NCI-H2029 (cell line): ENCODE measurements around the gene MEGF11.

Experiments used
- DNase-seq: peaks from one replicate; lab custom pipeline; 2025; lab: John Stamatoyannopoulos, UW

MEGF11 gene

GRCh38 chr15:65970937-65971740 is 282.4 kb downstream of the MEGF11 start:
- no peak for DNase-seq

DNA sequence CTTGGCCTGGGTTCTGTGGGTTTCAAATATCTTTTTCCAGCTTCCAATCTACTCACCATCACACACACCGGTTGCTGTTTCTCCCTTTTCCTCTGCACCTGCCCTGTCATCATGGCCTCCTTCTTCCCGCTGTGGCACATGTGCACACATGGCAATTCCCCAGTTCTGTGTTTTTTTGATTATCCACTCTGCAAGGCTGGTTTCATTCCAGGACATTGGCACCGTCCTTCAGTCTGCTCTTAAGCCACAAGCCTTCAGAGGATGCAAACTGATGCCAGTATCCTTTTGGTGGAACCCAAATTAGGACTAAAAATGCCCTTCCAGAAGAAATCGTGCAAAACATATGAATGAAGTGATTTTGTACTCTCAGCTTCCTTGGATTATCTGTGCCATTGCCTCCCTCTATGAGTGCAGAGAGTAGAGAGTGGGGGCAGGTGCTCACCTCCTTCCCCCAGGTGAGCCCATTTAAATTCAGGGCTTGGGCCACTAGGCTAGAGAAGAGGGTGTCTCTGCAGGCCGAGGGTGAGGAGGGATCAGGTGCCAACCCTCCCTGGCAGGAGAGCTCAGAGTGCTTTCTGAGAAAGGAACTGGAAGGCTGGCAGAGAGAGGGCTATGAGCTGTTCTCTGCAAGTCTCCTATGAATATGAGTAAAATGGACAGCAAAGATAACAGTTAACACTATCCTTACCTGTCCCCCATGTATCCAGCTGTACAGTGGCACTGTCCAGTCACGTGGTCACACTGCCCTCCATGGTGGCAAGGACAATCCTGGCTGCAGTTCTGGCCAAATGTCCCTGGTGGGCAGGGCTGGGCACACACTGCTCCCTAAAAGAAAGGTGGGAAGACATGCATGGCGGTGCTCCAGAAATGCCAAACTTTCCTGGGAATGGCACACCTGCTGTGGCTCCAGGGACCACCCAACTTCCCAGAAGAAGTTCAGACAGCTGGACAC is 283.4 kb downstream of the MEGF11 start:
- DNase-seq = no peak

DNA sequence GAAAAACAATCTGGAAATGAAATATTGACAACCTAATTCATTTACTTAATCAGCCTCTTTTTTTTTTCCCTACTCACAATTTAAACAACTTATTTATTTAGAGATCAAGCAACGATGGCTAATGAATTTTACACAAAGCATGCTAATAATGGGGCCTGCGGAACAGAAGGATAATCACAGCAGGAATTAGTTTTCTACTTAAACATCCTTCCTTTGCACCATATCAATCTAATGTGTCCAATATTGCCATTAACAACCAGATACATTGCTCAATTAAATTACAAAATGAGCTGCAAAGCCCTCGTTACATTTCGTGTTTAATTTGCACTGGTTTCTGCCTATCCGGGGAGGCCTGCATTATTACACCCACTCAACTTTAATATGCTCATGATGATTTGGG is 285.0 kb downstream of the MEGF11 start:
- DNase-seq = no peak

GRCh38 chr15:65964792-65965433 is 288.6 kb downstream of the MEGF11 start:
- DNase-seq = no peak

- DNase-seq = no peak
These were observed 289.6 kb downstream of the MEGF11 start for GRCh38 chr15:65963911-65964482.

DNA sequence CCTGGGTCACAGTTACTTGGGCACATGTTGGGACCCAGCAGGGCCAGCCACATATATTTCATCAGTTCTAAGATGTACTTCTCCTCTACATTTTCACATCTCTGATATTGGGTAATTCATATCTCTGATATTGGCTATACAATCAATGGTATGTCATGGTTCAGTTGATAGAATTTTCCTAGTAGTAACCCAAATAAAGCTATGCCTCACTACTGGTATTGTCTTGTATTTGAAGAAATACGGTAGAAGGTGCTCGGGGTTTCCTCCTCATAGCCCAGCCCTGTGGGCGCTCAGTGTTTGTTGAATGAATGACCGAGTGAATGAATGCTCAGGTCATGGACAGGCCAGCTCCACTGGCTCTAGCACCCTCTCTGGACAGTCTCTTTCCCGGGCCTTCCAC is 290.2 kb downstream of the MEGF11 start:
- DNase-seq = no peak

DNA sequence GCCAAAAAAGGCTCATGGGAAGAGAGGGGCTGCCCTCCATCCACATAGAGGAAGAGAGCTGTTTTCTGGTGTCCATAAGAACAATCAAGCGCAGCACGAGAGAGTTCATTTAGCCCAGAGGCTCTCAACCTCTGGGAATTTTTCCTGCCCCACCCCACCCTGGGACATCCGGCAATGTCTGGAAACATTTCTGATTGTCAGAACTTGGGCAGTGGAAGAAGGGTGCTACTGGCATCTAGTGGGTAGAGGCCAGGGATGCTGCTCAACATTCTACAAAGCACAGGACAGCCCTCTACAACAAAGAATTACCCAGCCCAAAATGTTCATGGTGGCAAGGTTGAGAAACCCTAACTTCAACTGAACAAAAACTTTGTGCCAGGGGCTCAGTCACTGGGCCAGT is 291.4 kb downstream of the MEGF11 start:
- DNase-seq = no peak

DNA sequence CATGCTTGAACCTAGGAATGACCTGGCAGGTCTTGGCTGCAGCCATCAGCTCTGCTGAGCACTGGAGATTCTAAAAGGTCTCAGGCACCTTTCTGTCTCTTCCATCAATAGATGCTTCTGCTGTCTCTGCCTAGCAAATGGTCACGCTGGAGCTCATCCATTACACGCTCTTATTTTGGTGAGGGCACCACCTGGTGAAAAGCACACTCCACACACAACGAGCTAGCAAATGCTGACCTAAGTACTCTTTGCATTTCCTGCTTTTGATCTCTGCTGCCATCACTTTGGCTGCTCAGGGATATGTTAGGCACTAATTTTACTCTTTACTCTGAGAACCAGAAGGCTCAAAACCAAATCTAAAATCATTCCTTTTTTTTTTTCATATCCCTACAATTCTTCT is 293.0 kb downstream of the MEGF11 start:
- no peak for DNase-seq

- DNase-seq = no peak
These were observed 294.7 kb downstream of the MEGF11 start for GRCh38 chr15:65958835-65959234.

DNA sequence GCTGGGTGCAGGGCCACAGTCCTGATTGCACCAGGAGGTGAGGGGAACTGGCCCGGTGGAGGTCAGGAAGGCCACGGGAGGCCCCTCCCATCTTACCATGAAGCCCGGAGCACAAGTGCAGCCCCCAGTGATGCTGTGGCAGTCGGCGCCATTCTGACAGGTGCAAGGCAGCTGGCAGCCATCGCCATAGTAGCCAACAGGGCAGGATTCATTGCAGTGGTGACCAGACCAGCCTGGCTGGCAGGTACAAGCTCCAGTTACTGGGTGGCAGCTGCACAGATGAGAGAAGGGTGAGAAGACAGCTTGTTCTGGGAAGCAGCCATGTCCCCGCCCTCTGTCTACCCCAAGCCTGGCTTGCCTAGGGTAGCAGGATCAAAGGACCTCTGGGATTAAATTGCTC is 296.1 kb downstream of the MEGF11 start:
- DNase-seq = peak; percentile 60

DNA sequence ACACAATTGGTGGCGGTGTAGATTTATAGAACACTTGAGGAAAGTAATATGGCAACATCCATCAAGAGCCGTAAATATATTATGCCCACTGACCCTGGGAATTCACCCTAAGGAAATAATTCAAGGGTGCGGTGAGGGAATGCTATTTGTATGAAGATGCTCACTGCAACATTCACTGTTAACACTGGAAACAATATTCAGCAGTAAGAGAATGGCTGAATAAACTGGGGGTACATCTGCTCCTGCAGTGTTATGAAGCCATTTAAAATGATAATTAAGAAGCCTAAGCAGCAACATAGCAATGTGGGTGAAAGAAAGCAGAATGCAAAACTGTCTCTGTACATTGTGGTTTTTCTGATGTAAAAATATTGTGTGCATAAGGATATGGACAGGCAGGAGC is 296.7 kb downstream of the MEGF11 start:
- DNase-seq = no peak

DNA sequence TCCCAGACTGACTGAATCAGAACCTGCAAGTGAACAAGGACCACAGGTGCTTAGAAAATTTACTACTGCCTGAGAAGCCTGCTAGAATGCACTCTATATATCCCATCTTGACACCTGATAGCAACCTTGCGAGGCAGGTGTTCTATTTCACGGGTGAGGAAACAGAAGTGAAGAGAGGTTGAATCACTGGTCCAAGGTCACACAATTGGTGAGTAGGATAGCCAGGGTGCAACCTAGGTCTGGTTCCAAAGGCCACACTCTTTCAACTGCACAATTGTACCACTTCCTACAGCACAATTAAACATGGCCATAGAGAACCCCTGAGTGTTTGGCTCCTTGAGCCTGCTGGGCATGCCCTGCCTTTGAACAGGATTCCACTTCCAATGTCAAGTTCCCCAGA is 297.2 kb downstream of the MEGF11 start:
- DNase-seq = peak; percentile 45

DNA sequence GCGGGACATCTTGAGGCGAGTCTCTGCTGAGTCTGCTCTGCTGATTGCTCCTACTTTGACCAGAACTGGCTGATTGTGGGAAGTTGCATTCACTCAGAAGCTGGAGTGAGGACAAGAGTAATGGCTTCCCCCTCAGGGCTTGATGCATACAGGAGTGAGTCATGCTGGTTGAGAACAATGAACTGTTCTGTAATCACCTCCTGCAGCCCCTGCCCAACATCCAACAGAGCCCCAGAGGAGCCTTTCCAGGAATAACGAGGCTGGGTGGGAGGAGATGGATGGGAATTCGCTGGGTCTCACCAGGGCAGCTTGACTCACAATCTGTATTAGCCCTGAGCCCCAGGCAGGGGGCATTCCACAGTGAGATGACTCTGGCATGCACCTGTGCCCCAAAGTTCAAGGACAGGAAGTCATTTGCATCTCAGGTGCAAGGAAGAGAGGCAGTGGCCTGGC is 299.2 kb downstream of the MEGF11 start:
- DNase-seq = no peak

- DNase-seq = no peak
These were observed 299.9 kb downstream of the MEGF11 start for GRCh38 chr15:65953622-65954021.

- DNase-seq = no peak
These were observed 301.0 kb downstream of the MEGF11 start for GRCh38 chr15:65952391-65953053.

- DNase-seq = no peak
These were observed 302.5 kb downstream of the MEGF11 start for GRCh38 chr15:65951007-65951406.

DNA sequence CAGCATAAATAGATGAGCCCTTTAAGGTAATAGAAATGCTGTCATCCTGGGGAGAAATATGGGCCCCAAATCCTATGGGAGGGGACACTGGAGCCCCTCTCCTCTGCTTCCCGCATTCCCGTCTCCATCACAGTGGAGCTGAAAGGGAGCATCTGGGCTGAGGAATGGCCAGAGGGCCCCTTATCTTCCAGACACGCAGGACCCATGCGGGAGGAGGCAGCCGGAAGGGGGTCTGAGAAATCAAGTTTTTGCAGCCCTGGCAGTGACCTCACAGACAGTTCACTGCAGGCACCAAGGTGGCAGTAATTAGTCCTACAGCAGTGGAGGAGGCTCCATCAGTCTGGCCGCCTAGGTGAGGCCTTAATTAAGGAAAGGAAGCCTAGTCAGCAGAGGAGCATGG is 304.1 kb downstream of the MEGF11 start:
- DNase-seq = no peak

DNA sequence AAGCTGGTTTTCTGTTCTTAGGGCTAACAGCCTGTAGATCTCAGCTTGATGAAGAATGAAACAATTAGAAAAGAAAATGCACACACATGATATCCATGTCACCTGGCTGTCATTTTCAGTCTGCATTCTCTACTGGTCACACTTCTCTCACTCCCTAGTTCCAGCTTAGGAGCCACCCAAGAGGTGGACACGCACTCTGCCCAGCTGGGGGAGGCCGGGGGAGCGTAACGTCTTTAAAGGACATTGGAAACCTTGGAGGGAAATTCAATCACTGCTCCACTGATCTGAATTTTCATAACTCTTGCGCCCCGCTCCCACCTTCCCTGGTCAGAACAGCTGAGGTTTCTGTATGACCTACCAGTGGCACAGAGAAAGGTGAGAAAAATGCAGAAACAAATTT is 304.5 kb downstream of the MEGF11 start:
- DNase-seq = no peak

- no peak for DNase-seq
These were observed 305.2 kb downstream of the MEGF11 start for GRCh38 chr15:65948383-65948782.

GRCh38 chr15:65947041-65947440 is 306.5 kb downstream of the MEGF11 start:
- DNase-seq = no peak

DNA sequence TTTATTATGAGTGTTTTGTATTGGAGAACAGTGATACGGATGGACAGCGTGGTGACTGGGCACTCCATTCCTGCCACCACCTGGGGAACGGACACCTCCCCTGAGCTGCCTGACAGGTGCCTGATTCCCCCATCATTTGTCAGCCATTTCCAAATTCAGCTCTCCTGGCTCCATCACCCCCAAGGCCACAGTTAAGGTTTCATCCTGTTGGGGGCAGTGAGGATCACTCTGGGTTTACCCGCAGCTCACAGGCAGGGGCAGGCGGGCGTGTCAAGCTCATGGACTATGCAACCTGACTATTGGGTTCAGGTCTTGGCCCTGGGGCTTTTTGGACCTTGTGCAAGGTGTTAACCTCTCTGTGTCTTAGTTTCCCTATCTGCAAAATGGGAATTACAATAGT is 307.9 kb downstream of the MEGF11 start:
- no peak for DNase-seq

DNA sequence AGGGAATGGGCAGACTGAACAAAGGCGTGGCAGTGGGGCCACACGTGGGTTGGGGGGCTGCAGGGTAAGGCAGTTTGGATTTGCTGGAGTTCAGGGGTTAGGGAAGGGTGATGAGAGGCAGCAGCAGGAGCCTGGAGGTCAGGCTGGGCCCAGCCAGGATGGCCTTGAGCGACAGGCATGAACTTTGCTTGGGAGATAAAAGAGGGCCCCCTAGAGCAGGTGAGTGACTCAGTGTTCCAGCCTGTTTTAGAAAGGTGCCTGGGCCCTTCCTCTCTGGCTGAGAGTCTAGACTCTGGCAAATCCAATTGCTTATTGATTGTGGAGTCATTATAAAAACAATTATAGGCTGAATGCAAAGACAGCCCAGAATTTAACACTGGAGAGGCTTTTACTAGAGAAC is 309.1 kb downstream of the MEGF11 start:
- DNase-seq = no peak
